ENCODE data around the gene KRT77.
A peak's percentile ranks its signal among the peaks of the same experiment; 100 is the strongest.
"Not testable (repeated sequence)": the region's sequence is repeated elsewhere in the genome, so short reads cannot be mapped to it uniquely, and the experiment has no call there.

KRT77 gene

DNA sequence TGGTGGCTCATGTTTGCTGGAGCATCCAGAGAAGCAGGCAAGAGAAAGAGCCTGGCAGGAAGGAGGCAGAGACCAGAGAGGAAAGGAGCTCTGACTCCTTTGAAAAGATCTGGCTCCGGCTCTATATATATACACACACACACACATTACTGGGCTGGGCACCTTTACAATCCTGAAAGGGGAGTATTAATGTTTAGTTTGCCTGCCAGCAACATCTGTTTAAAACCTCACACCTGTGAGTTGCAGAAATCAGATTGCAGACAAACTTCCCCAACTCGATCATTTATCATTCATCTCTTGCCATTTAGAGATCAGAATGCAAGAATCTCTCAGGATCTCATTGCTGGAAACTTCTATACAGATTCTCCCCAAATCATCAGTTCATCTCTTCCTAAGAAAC, at the start of gene KRT77:
Gene KRT77, minus strand, starts transcription at position 101 of the 400 bp plus-strand sequence. Its CDS starts 90 bp downstream, at position 11.
- intact Hi-C loops (cut with DNase I), result no loop called here
- DNase-seq, result no peak

DNA sequence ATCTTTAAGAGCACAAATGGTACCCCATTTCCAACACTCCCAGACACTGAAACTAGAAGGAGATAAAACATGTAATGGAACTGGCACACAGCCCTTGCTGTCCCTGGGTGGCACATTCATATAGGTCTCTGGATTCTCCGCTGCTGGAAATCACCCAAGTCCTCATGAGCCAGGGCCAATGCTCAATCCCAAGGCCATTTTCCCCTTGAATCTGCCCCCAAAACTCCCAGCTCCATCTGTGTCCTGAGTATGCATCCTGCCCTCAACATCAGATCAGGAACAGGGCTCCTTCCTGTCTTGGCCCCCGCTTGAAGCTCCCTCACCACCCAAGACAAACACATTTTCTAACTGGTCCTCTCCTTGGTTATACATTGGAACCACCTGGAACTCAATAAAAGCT, 49.2 kb upstream of the KRT77 start:
- no peak for DNase-seq
- intact Hi-C loops (cut with DNase I), result no loop called here

GRCh38 chr12:52751795-52752194, 48.5 kb upstream of the KRT77 start:
- DNase-seq, result no peak
- intact Hi-C loops (cut with DNase I), result no loop called here

DNA sequence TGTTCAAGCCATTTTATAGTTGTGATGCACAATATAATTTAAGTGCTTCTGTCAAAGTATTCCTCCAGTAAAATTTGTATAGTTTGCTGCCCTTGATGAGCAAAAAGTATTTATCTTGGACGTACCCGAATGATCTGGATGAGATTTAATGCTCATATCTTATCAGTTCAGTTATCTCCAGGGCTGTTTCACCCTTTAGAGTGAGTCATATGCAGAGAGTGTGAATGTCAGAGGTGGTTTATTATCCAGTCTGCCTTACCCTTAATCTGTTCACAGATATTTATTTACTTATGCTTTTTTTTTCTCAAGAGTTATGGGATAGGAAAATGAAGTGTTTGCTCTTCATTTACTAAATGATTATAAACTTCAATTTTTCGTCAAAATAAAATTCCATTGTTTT, 47.2 kb upstream of the KRT77 start:
- intact Hi-C loops (cut with DNase I); DNase-seq: not testable (repeated sequence)

- DNase-seq, result no peak
- intact Hi-C loops (cut with DNase I), result no loop called here
Measured at GRCh38 chr12:52749827-52750226, 46.5 kb upstream of the KRT77 start.

GRCh38 chr12:52748578-52748977, 45.3 kb upstream of the KRT77 start:
- no peak for DNase-seq
- intact Hi-C loops (cut with DNase I), result no loop called here

DNA sequence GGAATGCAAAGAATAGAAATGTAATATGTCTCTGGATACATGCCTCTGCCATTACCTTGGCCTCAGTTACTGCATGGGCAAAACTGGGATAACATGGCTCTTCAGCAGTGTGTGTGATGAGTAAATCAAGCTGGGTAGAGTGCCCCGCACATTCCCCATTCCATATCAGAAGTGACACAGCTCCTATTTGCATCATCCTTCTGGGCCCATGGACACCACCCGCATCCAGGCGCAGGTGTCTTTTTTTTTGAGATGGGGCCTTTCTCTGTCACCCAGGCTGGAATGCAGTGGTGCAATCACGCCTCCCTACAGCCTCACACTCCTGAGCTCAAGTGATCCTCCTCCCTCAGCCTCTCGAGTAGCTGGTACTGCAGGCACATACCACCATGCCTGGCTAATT, 42.2 kb upstream of the KRT77 start:
- no peak for DNase-seq
- intact Hi-C loops (cut with DNase I), result no loop called here

GRCh38 chr12:52744493-52745156, 41.3 kb upstream of the KRT77 start:
- no peak for DNase-seq
- intact Hi-C loops (cut with DNase I), result no loop called here

GRCh38 chr12:52742822-52743457, 39.6 kb upstream of the KRT77 start:
- DNase-seq, result no peak
- intact Hi-C loops (cut with DNase I), result no loop called here

DNA sequence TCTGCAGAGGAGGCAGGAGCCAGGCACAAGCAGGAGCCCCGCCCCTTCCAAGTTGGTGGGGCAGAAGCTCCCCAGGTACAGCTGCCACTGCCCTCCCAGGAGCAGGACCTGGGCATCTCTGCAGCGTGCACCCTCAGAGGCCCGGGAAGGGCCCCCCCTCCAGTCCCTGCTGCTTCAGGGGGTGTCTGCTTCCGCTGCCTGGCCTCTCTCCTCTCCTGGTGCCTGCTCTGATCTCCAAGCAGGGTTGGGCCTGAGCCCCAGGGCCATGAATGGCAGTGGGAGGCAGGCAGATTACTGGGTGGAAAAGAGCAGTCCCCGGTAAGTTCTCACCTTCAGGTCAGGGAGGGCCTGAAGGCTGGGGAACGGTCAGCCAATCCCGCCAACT, 38.9 kb upstream of the KRT77 start:
- no peak for DNase-seq

DNA sequence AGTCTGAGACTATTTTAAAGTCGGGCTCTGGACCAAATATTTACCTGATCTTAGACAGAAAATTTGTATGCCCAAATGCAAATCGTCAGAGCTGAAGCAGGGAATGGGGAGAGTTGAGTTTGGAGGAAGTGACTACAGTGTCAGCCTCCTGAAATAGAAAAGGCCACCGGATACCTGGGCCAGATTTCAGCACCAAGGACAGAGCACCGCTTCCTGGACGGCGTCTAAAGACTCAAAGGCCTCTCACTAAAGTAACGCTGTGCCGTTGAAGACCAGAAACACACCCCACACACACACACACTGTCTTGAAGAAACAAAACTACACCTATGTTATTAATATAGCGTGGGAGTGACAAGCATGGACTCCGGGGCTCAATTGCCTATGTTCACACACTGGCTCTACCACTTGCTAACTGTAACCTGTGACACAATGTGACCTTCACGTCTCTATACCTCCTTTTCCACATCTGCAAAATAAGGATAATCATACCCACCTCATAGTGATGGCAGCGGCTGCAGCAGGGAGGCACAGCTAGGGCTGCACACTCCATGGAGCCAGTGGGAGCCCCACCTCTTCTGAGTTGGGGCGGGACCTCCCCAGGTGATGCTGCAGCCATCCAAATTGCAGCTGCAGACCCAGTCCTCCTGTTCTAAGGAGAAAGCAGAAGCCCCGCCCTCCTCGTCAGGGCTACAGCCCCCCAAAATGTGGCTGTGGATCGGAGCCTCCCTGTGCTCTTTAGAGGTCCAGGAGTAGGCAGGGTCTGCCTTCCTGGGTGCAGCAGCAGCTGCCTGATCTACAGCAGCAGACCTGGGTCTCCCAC, 38.3 kb upstream of the KRT77 start:
- intact Hi-C loops (cut with DNase I), result no loop called here
- peak in 2 of 10 donors; percentile 21 to 23 for DNase-seq

More for the DNA sequence above, 38.9 kb upstream of the KRT77 start:
- intact Hi-C loops (cut with DNase I), result no loop called here

DNA sequence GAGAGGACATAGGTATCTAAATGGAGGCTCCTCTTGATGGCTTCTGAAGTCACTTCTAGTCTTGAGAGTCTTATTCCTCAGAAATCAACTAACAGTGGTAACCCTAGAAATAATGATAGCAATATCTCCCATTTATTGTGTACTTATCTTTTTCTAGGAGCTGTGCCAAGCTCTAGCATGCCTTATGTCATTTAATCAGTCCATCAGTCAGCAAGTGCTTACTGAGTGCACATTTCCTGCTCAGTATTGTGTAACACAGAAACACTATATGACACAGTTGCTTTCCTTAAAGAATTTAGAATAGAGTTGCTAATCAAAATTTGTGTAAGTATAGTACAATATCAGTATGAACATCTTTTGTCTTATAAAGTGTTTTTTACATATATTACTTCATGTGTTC, 37.3 kb upstream of the KRT77 start:
- intact Hi-C loops (cut with DNase I), result no loop called here

DNA sequence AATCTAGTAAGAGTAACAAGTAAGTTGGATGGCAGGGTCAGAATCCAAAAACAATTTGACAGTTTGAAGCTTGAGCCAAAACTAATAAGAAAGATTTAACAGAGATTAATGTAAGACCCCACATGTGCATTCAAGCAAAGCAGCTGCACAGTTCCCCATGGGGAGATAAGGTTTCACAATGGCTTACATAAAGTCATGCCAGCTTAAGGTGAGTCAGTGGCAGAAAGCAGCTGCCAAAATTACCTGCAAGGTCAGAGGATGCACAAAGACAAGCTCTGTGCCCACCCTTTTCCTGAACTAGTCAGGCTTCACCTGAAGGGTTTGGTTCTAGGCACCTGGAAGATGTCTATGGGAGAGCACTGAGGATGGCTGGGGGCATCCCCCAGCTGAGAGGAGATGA, 36.6 kb upstream of the KRT77 start:
- no peak for DNase-seq
- intact Hi-C loops (cut with DNase I), result no loop called here

More for the DNA sequence above, 37.3 kb upstream of the KRT77 start:
- no peak for DNase-seq

- intact Hi-C loops (cut with DNase I), result no loop called here
Measured at GRCh38 chr12:52735816-52736632, 32.7 kb upstream of the KRT77 start.

DNA sequence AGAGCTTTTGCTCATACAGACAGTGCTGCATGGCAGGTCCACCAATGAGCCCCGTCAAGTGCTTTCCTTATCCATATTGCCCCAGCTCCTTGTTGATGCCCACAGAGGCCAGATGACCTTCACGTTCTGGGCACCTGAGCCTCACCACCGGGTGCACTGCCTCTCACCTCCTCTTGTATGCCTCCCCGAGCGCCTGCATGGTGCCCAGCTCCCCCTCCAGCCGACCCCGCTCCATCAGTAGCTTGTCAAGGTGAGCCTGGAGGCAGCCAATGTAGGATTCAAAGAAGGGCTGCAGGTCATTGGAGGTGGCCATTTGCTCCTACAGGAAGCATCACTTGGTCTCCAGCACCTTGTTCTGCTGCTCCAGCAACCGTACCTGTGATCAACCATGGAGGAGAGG, 31.8 kb upstream of the KRT77 start:
- DNase-seq, result peak in 1 of 10 donors; percentile 55

More at GRCh38 chr12:52735816-52736632, 32.7 kb upstream of the KRT77 start:
- peak in 1 of 10 donors; percentile 60 for DNase-seq

DNA sequence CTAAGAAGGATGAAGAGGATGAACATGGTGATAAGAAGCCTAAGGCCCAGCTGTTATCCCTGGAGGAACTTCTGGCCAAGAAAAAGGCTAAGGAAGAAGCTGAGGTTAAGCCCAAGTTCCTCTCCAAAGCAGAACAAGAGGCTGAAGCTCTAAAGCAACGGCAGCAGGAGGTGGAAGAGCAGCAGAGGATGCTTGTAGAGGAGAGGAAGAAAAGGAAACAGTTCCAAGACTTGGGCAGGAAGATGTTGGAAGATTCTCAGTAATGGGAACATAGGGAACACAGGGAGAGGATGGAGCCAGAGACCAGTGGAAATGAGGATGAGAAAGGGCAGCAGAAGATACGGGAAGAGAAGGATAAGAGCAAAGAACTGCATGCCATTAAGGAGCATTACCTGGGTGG, 27.5 kb upstream of the KRT77 start:
- intact Hi-C loops (cut with DNase I), result no loop called here
- DNase-seq, result peak in 1 of 10 donors; percentile 1

More for the DNA sequence above, 31.8 kb upstream of the KRT77 start:
- intact Hi-C loops (cut with DNase I), result no loop called here

- intact Hi-C loops (cut with DNase I), result no loop called here
- peak in 1 of 10 donors; percentile 9 for DNase-seq
Measured at GRCh38 chr12:52730383-52730782, 27.1 kb upstream of the KRT77 start.

DNA sequence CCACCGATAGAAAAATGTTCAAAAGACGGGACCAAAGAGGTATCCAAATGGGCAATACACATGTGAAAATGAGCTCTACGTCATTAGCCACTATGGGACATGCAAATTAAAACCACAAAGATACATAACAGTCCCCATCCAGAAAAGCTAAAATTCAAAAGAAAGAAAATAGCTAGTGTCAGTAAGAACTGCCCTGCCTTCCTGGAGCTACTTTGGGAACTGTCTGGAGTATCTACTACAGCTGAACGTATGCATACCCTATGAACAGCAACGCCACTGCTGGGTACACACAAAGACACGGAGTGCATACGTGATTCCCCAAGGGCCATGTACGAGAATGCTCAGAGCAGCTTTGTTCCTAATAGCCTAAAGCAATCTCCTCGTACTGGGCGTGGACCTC, 25.8 kb upstream of the KRT77 start:
- DNase-seq, result peak in 1 of 10 donors; percentile 5
- intact Hi-C loops (cut with DNase I), result no loop called here

- peak in 2 of 10 donors; percentile 2 to 13 for DNase-seq
- intact Hi-C loops (cut with DNase I), result no loop called here
Measured at GRCh38 chr12:52728374-52728773, 25.1 kb upstream of the KRT77 start.

DNA sequence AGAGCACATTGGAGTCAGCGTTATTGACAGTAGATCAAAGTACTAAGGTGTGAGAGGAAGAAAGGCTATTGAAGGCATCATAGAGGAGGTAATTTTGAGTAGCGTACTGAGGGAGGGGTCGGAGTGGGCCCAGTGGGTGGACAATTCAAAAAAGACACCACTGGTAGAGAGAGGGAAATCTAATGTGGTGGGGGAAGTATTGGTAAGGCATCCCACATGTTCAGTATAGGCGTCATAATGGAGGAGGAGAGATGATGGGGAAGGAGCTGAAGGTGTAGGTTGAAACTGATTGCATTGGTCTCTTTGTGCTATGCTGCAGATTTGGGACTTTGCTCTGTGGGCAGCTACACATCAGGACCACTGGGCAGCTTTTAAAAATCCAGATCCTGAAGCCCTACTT, 23.7 kb upstream of the KRT77 start:
- intact Hi-C loops (cut with DNase I), result no loop called here
- peak in 1 of 10 donors; percentile 3 for DNase-seq

Data from posterior cingulate gyrus (tissue), 11 donors.